ENCODE measurements around the gene TUB. TPM values are rescaled to one million over a fixed set of nuclear protein-coding genes. Genes with fewer than 3 reads are reported as not detected.

TUB gene
- total and polyA plus RNA-seq, 2 of the 8 experiments (the other 6 are each of a cell fraction or from before 2014, with no cell fraction given) = 15.3 to 31.3 TPM

GRCh38 chr11:8058216-8058615, 22.8 kb upstream of the TUB start:
- TF ChIP-seq CTBP2 (IDR thresholded peaks at IDR 0.05; ENCODE audit: borderline replicate concordance, insufficient read depth, insufficient read length, low read length) (no peak), SIN3A (conservative IDR thresholded peaks at IDR 0.05 in 1 of 2, IDR thresholded peaks at IDR 0.05 in 1 of 2; ENCODE audit: low read depth in 1 of 2, low read length in 2 of 2) (no peak), RAD21 (IDR thresholded peaks at IDR 0.05 in 1 of 2, conservative IDR thresholded peaks at IDR 0.05 in 1 of 2; ENCODE audit: low read depth in 2 of 2, low read length in 2 of 2) (no peak), TBP (IDR thresholded peaks at IDR 0.05; ENCODE audit: low read depth, low read length) (no peak), CREB1 (IDR thresholded peaks at IDR 0.05) (no peak), JUND (IDR thresholded peaks at IDR 0.05; ENCODE audit: low read length) (no peak), MAX (IDR thresholded peaks at IDR 0.05) (no peak), JUN (IDR thresholded peaks at IDR 0.05; ENCODE audit: low read depth, low read length) (no peak), HDAC2 (IDR thresholded peaks at IDR 0.05; ENCODE audit: borderline replicate concordance in 1 of 2, low read depth in 2 of 2, low read length in 2 of 2) (no peak)
- no peak overlapping the region for H3K4me3 ChIP-seq (ENCODE audit: extremely low read depth in 1 of 4, insufficient read depth in 2 of 4, low read depth in 3 of 4, low read length in 4 of 4)
- CTCF ChIA-PET (ENCODE audit: partially characterized antibody) = interaction anchor here (1.2 to 5.7 kb wide), 9 partner anchors 10 to 51 kb away, joined by 3 to 74 read pairs (median 26); no protein-coding TSS in a partner anchor
- no peaks in the 10 kb centered on the region for H3K36me3 ChIP-seq (ENCODE audit: control insufficient read depth in 2 of 4, insufficient read depth in 4 of 4, low read length in 3 of 4)
- H3K4me1 ChIP-seq (replicated peaks in 1 of 4; ENCODE audit: control insufficient read depth in 3 of 4, insufficient read depth in 4 of 4, low read length in 3 of 4) = peaks cover 0 to 5% (median 0%) of the 10 kb centered on the region in 4 experiments; a peak in 2 of 7 replicates
- no peaks in the 10 kb centered on the region for H3K9me3 ChIP-seq (ENCODE audit: insufficient read depth in 2 of 2, low read depth in 1 of 2, low read length in 1 of 2)
- H3K4me2 ChIP-seq (ENCODE audit: insufficient read depth in 1 of 2, low read depth in 2 of 2, low read length in 2 of 2) = no peak overlapping the region
- H2AK5ac ChIP-seq (ENCODE audit: low read depth, low read length) = no peak overlapping the region
- H3K4ac ChIP-seq (replicated peaks; ENCODE audit: insufficient read length, low read depth, low read length) = no peak overlapping the region
- H3K23ac ChIP-seq (ENCODE audit: insufficient read length) = no peak overlapping the region
- no peak overlapping the region for H2BK5ac ChIP-seq (ENCODE audit: low read depth, low read length)
- no peak overlapping the region for H2BK15ac ChIP-seq (ENCODE audit: low read length)
- no peak overlapping the region for H2BK12ac ChIP-seq (ENCODE audit: low read depth, low read length)
- 93% methylated on average over 9 of the region's 9 CpGs; no CpG with 5 or more reads in 1 of the 2 experiments for WGBS, 2 experiments (ENCODE audit: extremely low coverage in 1 of 2, insufficient coverage in 1 of 2, insufficient read length in 1 of 2, insufficient replicate concordance in 2 of 2, low coverage in 1 of 2, low lambda C conversion rate in 2 of 2, missing lambda C conversion rate in 1 of 2)
- H3K9ac ChIP-seq (replicated peaks in 1 of 4; ENCODE audit: extremely low read depth in 1 of 4, low read depth in 3 of 4, low read length in 3 of 4) = no peak overlapping the region
- no peak overlapping the region for H3K27ac ChIP-seq (ENCODE audit: low read depth, low read length)
- H3K18ac ChIP-seq (ENCODE audit: extremely low read depth, low read length) = no peak overlapping the region
- H2AFZ ChIP-seq (ENCODE audit: low read length) = no peak overlapping the region
- H2BK120ac ChIP-seq (replicated peaks; ENCODE audit: low read depth, low read length) = no peak overlapping the region
- no peak overlapping the region for H2BK20ac ChIP-seq (ENCODE audit: low read length)
- H3K79me2 ChIP-seq (ENCODE audit: control insufficient read depth in 1 of 2, insufficient read depth in 2 of 2, low read length in 2 of 2) = no peaks in the 10 kb centered on the region
- no peak for FAIRE-seq
- H3K56ac ChIP-seq (replicated peaks; ENCODE audit: insufficient read length, low read depth, low read length) = no peak overlapping the region
- POLR2A ChIA-PET (ENCODE audit: partially characterized antibody) = no interaction called here
- no peaks in the 10 kb centered on the region for H3K27me3 ChIP-seq (replicated peaks in 1 of 4; ENCODE audit: control insufficient read depth in 3 of 4, extremely low read depth in 1 of 4, insufficient read depth in 3 of 4, low read length in 3 of 4)
- H4K91ac ChIP-seq (replicated peaks; ENCODE audit: insufficient read length, low read length) = no peak overlapping the region
- H3K23me2 ChIP-seq (ENCODE audit: low read depth, low read length) = no peaks in the 10 kb centered on the region
- no peak overlapping the region for H4K5ac ChIP-seq (ENCODE audit: insufficient read length, low read depth, low read length)
- no peaks in the 10 kb centered on the region for H3K79me1 ChIP-seq (ENCODE audit: low read depth, low read length)
- no peak overlapping the region for H3K14ac ChIP-seq (ENCODE audit: insufficient read length)
- H4K20me1 ChIP-seq (replicated peaks in 1 of 2; ENCODE audit: control insufficient read depth in 1 of 2, insufficient read depth in 2 of 2, low read length in 2 of 2) = no peaks in the 10 kb centered on the region
- H4K8ac ChIP-seq (ENCODE audit: extremely low read depth, insufficient read depth, low read length) = no peak overlapping the region
- DNase-seq (ENCODE audit: low read depth in 1 of 2, low spot score in 2 of 2) = peak in 1 of 2 experiments; percentile 14
